Upper lobe of left lung (tissue), 4 donors: ENCODE measurements around the gene SOSTDC1.

ENCODE experiments used
- POLR2A ChIP-seq, 4 donors: fragments of 450-650 bp; IDR thresholded peaks; one replicate each; pipeline ENCODE4 v1.5.1; 2016 to 2017; ENCODE audit warnings: antibody characterized with exemption in 4 of 4, mild to moderate bottlenecking in 2 of 4
- TF ChIP-seq, protein P1 (sequence below), 6 experiments: fragments of 450-650 bp in 4 of 6; fragments of 200-600 bp in 2 of 6; sonication (generic) in 2 of 6; IDR thresholded peaks; one replicate each; pipeline ENCODE4 v1.5.1; 2016 to 2019; ENCODE audit warnings: antibody characterized with exemption in 6 of 6

DNA sequence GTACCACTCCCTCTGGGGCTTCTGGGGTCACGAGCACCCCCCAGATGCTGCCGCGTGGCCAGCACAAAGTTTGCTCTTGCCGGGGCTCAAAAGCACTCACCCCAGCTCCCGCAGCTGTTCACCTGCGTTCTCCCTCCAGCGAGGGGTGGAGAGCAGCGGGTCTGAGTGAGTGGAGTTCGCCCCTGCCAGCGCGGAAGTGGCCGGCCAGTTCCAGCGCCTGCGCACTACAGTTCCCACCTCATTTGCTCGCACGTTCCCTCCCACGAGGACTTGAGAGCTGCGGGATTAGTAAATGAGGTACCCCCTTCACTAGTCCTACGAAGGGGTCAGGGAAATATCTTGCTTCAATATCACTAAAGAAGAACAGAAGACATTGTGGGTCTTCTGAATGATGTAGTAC is 36.8 kb upstream of the SOSTDC1 start:
- TF ChIP-seq, protein P1, sequence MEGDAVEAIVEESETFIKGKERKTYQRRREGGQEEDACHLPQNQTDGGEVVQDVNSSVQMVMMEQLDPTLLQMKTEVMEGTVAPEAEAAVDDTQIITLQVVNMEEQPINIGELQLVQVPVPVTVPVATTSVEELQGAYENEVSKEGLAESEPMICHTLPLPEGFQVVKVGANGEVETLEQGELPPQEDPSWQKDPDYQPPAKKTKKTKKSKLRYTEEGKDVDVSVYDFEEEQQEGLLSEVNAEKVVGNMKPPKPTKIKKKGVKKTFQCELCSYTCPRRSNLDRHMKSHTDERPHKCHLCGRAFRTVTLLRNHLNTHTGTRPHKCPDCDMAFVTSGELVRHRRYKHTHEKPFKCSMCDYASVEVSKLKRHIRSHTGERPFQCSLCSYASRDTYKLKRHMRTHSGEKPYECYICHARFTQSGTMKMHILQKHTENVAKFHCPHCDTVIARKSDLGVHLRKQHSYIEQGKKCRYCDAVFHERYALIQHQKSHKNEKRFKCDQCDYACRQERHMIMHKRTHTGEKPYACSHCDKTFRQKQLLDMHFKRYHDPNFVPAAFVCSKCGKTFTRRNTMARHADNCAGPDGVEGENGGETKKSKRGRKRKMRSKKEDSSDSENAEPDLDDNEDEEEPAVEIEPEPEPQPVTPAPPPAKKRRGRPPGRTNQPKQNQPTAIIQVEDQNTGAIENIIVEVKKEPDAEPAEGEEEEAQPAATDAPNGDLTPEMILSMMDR (IDR thresholded peaks at IDR 0.05) = no peak
- no peak for TF ChIP-seq POLR2A (IDR thresholded peaks at IDR 0.05)
